ENCODE results near the gene MVB12B.

MVB12B gene

GRCh38 chr9:126479515-126479914 is 152.9 kb downstream of the MVB12B start:
- 91 to 93% methylated on average over 12 of the region's 12 CpGs for WGBS, 2 experiments
- Histone ChIP-seq H3K4me3 (ENCODE audit: insufficient read depth, low read depth, low read length) (no peak overlapping the region), H3K4me1 (ENCODE audit: control insufficient read depth, insufficient read depth, low read length) (peaks cover 15% of the 10 kb centered on the region), H3K27ac (ENCODE audit: insufficient read depth, low read depth, low read length, poor library complexity, severe bottlenecking) (no peak overlapping the region), H3K27me3 (ENCODE audit: control insufficient read depth, insufficient read depth, low read length, poor library complexity, severe bottlenecking) (no peaks in the 10 kb centered on the region), H3K36me3 (ENCODE audit: control insufficient read depth, insufficient read depth, low read length) (no peaks in the 10 kb centered on the region), H3K9me3 (ENCODE audit: control insufficient read depth, low read length) (no peaks in the 10 kb centered on the region)

DNA sequence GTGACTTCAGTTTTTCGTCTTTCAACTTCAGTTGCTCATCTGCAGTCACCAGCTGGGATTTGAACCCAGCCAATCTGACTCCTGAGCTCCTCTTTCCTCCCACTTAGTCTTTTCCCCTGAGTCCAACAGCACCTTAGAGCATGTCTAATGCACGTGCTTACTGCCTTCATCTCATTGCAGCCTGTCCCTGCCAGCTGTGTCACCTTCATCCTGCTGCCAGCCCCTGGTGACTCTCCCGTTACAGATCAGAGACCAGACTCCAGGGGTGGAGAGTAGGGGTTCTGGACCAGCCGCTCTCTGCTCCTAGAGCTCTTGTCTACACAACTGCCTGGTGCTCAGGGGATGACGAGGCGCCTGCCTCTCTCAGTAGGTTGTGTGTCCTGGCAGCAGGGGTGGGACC is 154.2 kb downstream of the MVB12B start:
- no peaks in the 10 kb centered on the region for H3K9me3 ChIP-seq (ENCODE audit: control insufficient read depth, low read length)
- H3K36me3 ChIP-seq (ENCODE audit: control insufficient read depth, insufficient read depth, low read length), result no peaks in the 10 kb centered on the region
- peaks cover 15% of the 10 kb centered on the region for H3K4me1 ChIP-seq (ENCODE audit: control insufficient read depth, insufficient read depth, low read length)
- H3K27me3 ChIP-seq (ENCODE audit: control insufficient read depth, insufficient read depth, low read length, poor library complexity, severe bottlenecking), result no peaks in the 10 kb centered on the region
- WGBS, 2 experiments, result 75% methylated on average over 6 of the region's 6 CpGs
- no peak overlapping the region for H3K27ac ChIP-seq (ENCODE audit: insufficient read depth, low read depth, low read length, poor library complexity, severe bottlenecking)
- no peak overlapping the region for H3K4me3 ChIP-seq (ENCODE audit: insufficient read depth, low read depth, low read length)

DNA sequence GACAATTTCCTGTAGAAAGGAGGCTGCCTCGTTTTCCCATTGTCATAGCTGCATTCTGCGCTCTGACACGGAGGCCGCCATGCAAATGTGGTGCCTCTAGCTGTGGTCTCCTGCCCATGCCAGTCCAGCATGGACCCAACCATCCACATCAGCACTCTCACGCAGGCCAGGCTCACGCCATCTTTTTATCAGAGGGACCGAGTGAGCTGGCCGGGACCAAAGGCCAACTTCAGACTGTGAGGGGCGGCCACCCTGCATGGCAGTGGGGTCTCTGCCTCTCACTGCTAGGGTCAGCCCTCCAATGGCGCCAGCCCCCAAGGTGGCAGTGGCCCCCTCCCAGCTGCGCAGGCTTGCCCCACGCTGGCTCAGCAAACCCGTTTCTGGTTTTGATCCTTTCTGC is 155.2 kb downstream of the MVB12B start:
- Histone ChIP-seq H3K4me3 (ENCODE audit: insufficient read depth, low read depth, low read length) (no peak overlapping the region), H3K36me3 (ENCODE audit: control insufficient read depth, insufficient read depth, low read length) (no peaks in the 10 kb centered on the region), H3K27me3 (ENCODE audit: control insufficient read depth, insufficient read depth, low read length, poor library complexity, severe bottlenecking) (no peaks in the 10 kb centered on the region), H3K4me1 (ENCODE audit: control insufficient read depth, insufficient read depth, low read length) (peaks cover 15% of the 10 kb centered on the region), H3K27ac (ENCODE audit: insufficient read depth, low read depth, low read length, poor library complexity, severe bottlenecking) (no peak overlapping the region), H3K9me3 (ENCODE audit: control insufficient read depth, low read length) (no peaks in the 10 kb centered on the region)
- WGBS, 2 experiments, result 91% methylated on average over 13 of the region's 13 CpGs

GRCh38 chr9:126482361-126483044 is 155.9 kb downstream of the MVB12B start:
- Histone ChIP-seq H3K9me3 (ENCODE audit: control insufficient read depth, low read length) (no peaks in the 10 kb centered on the region), H3K4me1 (ENCODE audit: control insufficient read depth, insufficient read depth, low read length) (peaks cover 15% of the 10 kb centered on the region), H3K27ac (ENCODE audit: insufficient read depth, low read depth, low read length, poor library complexity, severe bottlenecking) (peak overlapping the region; percentile 40), H3K36me3 (ENCODE audit: control insufficient read depth, insufficient read depth, low read length) (no peaks in the 10 kb centered on the region), H3K4me3 (ENCODE audit: insufficient read depth, low read depth, low read length) (peak overlapping the region; percentile 12), H3K27me3 (ENCODE audit: control insufficient read depth, insufficient read depth, low read length, poor library complexity, severe bottlenecking) (no peaks in the 10 kb centered on the region)
- 50 to 53% methylated on average over 45 of the region's 45 CpGs for WGBS, 2 experiments

DNA sequence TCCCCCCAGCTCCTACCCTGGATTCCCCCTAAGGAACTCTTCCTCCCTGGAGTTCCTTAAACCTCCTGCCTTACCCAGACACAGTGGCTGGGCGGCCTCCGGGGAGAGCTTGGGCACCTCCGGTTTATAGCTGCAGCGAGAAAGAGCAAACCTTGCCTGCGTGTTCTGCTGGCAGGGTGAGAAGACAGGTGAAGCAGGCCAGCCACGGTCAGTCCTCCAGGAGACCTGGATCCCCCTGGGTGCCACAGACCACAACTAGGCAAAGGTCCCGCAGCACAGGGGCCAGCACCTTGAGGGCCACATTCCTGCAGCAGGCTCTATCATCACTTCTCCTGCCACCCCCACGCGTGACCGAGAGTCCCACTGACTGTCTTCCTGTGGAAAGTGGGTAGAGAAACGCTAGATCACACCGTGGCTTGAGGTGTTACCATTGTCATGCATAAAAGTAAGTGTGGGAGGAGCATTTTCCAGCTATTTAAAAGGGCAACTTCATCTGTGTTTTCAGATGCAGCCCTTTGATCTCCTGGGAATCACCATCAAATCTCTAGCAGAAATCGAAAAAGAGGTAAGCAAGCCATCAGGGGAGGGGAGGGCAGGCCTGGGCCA is 156.9 kb downstream of the MVB12B start:
- Histone ChIP-seq H3K4me1 (ENCODE audit: control insufficient read depth, insufficient read depth, low read length) (peaks cover 15% of the 10 kb centered on the region), H3K36me3 (ENCODE audit: control insufficient read depth, insufficient read depth, low read length) (no peaks in the 10 kb centered on the region), H3K9me3 (ENCODE audit: control insufficient read depth, low read length) (no peaks in the 10 kb centered on the region), H3K4me3 (ENCODE audit: insufficient read depth, low read depth, low read length) (no peak overlapping the region), H3K27me3 (ENCODE audit: control insufficient read depth, insufficient read depth, low read length, poor library complexity, severe bottlenecking) (no peaks in the 10 kb centered on the region), H3K27ac (ENCODE audit: insufficient read depth, low read depth, low read length, poor library complexity, severe bottlenecking) (no peak overlapping the region)
- WGBS, 2 experiments, result 90 to 95% methylated on average over 13 of the region's 13 CpGs

DNA sequence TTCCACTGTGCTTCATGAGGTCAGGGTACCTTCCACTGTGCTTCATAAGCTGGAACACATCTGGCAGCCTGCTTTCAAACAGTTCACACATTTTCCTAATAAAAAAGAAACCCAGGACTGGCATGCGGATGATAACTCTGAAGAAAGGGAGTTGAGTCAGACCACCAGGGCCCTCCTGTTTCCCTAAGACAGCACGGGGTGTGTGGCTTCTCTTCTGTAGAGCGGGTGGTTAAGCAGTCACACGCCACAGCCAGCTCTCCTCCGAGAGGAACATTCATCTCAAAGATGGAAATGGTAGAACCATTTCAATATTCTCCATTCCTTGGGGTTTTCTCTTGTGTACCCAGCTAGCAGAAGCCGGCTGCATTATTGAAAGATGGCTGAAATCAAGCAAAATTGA is 159.0 kb downstream of the MVB12B start:
- no peak overlapping the region for H3K27ac ChIP-seq (ENCODE audit: insufficient read depth, low read depth, low read length, poor library complexity, severe bottlenecking)
- 93 to 95% methylated on average over 6 of the region's 6 CpGs for WGBS, 2 experiments
- no peaks in the 10 kb centered on the region for H3K9me3 ChIP-seq (ENCODE audit: control insufficient read depth, low read length)
- no peaks in the 10 kb centered on the region for H3K36me3 ChIP-seq (ENCODE audit: control insufficient read depth, insufficient read depth, low read length)
- no peak overlapping the region for H3K4me3 ChIP-seq (ENCODE audit: insufficient read depth, low read depth, low read length)
- H3K4me1 ChIP-seq (ENCODE audit: control insufficient read depth, insufficient read depth, low read length), result peaks cover 15% of the 10 kb centered on the region
- no peaks in the 10 kb centered on the region for H3K27me3 ChIP-seq (ENCODE audit: control insufficient read depth, insufficient read depth, low read length, poor library complexity, severe bottlenecking)

- no peaks in the 10 kb centered on the region for H3K27me3 ChIP-seq (ENCODE audit: control insufficient read depth, insufficient read depth, low read length, poor library complexity, severe bottlenecking)
- no peak overlapping the region for H3K27ac ChIP-seq (ENCODE audit: insufficient read depth, low read depth, low read length, poor library complexity, severe bottlenecking)
- H3K36me3 ChIP-seq (ENCODE audit: control insufficient read depth, insufficient read depth, low read length), result no peaks in the 10 kb centered on the region
- no peak overlapping the region for H3K4me3 ChIP-seq (ENCODE audit: insufficient read depth, low read depth, low read length)
- 82 to 84% methylated on average over 11 of the region's 11 CpGs for WGBS, 2 experiments
- H3K4me1 ChIP-seq (ENCODE audit: control insufficient read depth, insufficient read depth, low read length), result peaks cover 15% of the 10 kb centered on the region
- no peaks in the 10 kb centered on the region for H3K9me3 ChIP-seq (ENCODE audit: control insufficient read depth, low read length)
Measured at GRCh38 chr9:126486276-126486675, 159.6 kb downstream of the MVB12B start.

DNA sequence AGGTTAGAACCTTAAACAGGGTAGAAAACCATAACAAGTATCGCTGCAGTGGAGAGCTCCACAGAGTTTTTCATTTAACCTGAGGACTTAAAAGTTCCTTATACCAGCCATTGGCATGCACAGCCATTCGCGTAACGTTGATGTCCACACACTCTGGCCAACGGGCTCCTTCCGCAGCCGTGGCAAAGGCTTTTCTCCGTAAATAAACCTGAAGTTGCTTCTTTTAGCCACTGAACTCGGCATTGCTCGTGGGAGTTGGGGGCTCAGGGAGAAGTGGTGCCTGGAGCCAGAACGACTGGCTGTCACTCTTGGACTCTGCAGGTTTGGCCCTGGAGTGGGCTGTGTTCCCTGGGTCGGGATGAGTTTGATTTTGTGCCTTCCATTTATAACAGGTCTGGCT is 161.2 kb downstream of the MVB12B start:
- no peak overlapping the region for H3K4me3 ChIP-seq (ENCODE audit: insufficient read depth, low read depth, low read length)
- no peaks in the 10 kb centered on the region for H3K27me3 ChIP-seq (ENCODE audit: control insufficient read depth, insufficient read depth, low read length, poor library complexity, severe bottlenecking)
- no peaks in the 10 kb centered on the region for H3K36me3 ChIP-seq (ENCODE audit: control insufficient read depth, insufficient read depth, low read length)
- no peak overlapping the region for H3K27ac ChIP-seq (ENCODE audit: insufficient read depth, low read depth, low read length, poor library complexity, severe bottlenecking)
- H3K4me1 ChIP-seq (ENCODE audit: control insufficient read depth, insufficient read depth, low read length), result peaks cover 3% of the 10 kb centered on the region
- WGBS, 2 experiments, result 87 to 92% methylated on average over 12 of the region's 12 CpGs
- no peaks in the 10 kb centered on the region for H3K9me3 ChIP-seq (ENCODE audit: control insufficient read depth, low read length)

DNA sequence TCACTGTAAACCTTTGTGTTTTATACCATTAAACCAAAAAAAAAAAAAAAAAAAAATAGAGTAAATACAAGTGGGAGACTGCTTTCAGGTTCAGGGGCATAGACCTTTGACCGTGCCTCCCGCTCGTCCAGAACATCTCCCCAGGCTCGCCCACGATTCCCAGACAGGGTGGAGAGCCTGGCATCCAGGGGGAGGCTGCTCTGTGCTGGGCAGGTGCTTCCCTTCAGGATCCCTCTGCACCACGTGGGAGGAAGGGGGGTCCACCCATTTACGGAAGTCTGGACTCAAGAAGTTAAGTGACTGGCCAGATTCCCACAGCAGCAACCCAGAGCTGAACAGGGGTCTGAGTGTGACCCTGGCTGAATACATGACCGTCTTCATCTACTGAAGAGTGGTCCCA is 161.7 kb downstream of the MVB12B start:
- Histone ChIP-seq H3K36me3 (ENCODE audit: control insufficient read depth, insufficient read depth, low read length) (no peaks in the 10 kb centered on the region), H3K9me3 (ENCODE audit: control insufficient read depth, low read length) (no peaks in the 10 kb centered on the region), H3K27ac (ENCODE audit: insufficient read depth, low read depth, low read length, poor library complexity, severe bottlenecking) (no peak overlapping the region), H3K4me3 (ENCODE audit: insufficient read depth, low read depth, low read length) (no peak overlapping the region), H3K4me1 (ENCODE audit: control insufficient read depth, insufficient read depth, low read length) (no peaks in the 10 kb centered on the region), H3K27me3 (ENCODE audit: control insufficient read depth, insufficient read depth, low read length, poor library complexity, severe bottlenecking) (no peaks in the 10 kb centered on the region)
- WGBS, 2 experiments, result 82 to 84% methylated on average over 8 of the region's 8 CpGs

DNA sequence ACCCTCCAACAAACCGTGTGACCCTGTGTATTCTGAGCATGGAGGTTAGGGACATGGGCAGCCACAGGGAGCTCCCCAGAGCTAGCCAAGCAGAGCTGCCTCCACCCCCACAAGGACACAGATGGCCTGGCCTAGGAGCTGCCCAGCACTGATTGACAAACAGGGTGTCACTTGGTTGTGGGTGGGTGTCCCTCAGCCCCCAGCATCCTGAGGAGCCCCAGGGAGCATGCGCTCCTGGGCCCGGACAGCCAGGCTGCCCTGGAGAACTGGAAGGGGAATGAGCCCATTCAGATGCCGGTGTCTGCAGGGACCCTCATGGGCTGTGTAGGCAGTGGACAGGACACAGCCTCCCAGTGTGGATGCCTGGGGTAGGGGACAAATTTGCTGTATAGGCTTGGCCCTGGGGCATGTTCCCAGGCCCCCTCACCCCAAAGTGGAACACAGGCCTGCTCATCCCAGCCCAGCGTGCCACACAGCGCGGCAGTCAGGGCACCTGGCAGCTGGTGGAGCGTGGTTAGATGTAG is 162.3 kb downstream of the MVB12B start:
- H3K36me3 ChIP-seq (ENCODE audit: control insufficient read depth, insufficient read depth, low read length), result no peaks in the 10 kb centered on the region
- no peaks in the 10 kb centered on the region for H3K9me3 ChIP-seq (ENCODE audit: control insufficient read depth, low read length)
- H3K27me3 ChIP-seq (ENCODE audit: control insufficient read depth, insufficient read depth, low read length, poor library complexity, severe bottlenecking), result no peaks in the 10 kb centered on the region
- H3K4me1 ChIP-seq (ENCODE audit: control insufficient read depth, insufficient read depth, low read length), result no peaks in the 10 kb centered on the region
- no peak overlapping the region for H3K4me3 ChIP-seq (ENCODE audit: insufficient read depth, low read depth, low read length)
- 94 to 95% methylated on average over 8 of the region's 8 CpGs for WGBS, 2 experiments
- H3K27ac ChIP-seq (ENCODE audit: insufficient read depth, low read depth, low read length, poor library complexity, severe bottlenecking), result no peak overlapping the region
